Activated T-cell treated with anti-CD3 and anti-CD28 coated beads, Interleukin-2, amount 50 U/mL, for 4 hours (primary cell): ENCODE data around the gene EED. TPM values are rescaled to one million over a fixed set of nuclear protein-coding genes. Genes with fewer than 3 reads are reported as not detected.

Experiments
- ATAC-seq, 2 donors: fragments of 200-7000 bp; cut with Tn5 transposase; one replicate each; pipeline ENCODE4 v1.10.0; 2021
- DNase-seq: peaks from one replicate; pipeline ENCODE4 v3.0.0-alpha.2; 2020
- H3K27me3 Mint-ChIP-seq: one replicate; pipeline ENCODE4 v1.8.0; 2021; ENCODE audit warnings: low read depth, mixed read lengths
- H3K36me3 Mint-ChIP-seq: one replicate; pipeline ENCODE4 v1.8.0; 2022; ENCODE audit warnings: mixed read lengths; ENCODE audit not compliant: insufficient read depth
- H3K4me1 Mint-ChIP-seq: one replicate; pipeline ENCODE4 v1.8.0; 2021; ENCODE audit warnings: low read depth, mixed read lengths
- H3K4me3 Mint-ChIP-seq: one replicate; pipeline ENCODE4 v1.8.0; 2021; ENCODE audit warnings: mild to moderate bottlenecking, moderate library complexity, mixed read lengths
- H3K9me3 Mint-ChIP-seq: one replicate; pipeline ENCODE4 v1.8.0; 2021; ENCODE audit warnings: mixed read lengths
- total RNA-seq, 3 donors: library from RNA; stranded (reverse); gene quantifications; one replicate each; pipeline ENCODE4 v1.2.1, GENCODE V29; 2021

Gene EED
- total RNA-seq, 3 donors from 2014 or later = 171 to 197 (median 175) TPM

DNA sequence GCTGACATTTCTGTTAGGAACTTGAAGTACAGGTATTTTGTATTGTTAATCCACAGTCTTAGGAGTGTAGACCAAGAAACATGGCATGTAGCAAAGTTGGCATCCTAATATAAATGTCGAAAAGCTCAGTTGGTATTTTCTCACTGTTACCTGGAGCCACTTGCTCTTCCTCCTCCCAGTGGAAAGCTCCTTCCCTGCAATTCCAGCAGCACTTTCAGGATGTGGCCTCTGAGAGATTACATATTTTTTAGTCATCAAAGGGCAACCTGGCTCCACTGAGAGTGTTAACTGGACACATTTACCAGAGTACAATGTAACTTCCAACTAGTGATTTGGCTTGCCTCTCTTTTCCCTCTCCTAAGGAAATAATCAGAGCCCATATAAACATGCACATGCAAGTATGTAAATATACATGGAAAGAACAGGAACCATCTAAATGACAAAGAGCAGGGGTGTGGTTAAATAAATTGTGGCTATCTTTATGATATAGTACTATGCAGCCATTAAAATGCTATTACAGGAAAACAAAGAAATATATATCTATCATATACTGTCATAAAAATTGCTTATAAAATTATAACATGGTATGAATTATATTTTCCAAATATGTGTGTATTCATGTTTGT, 14.3 kb upstream of the EED start:
- ATAC-seq (no peak), DNase-seq (no peak)
- H3K27me3 Mint-ChIP-seq = no peaks in the 10 kb centered on the region
- H3K4me3 Mint-ChIP-seq = no peak overlapping the region
- peaks cover 51% of the 10 kb centered on the region for H3K4me1 Mint-ChIP-seq
- no peaks in the 10 kb centered on the region for H3K9me3 Mint-ChIP-seq
- no peaks in the 10 kb centered on the region for H3K36me3 Mint-ChIP-seq

- Mint-ChIP-seq H3K4me1 (peaks cover 50% of the 10 kb centered on the region), H3K9me3 (no peaks in the 10 kb centered on the region), H3K27me3 (no peaks in the 10 kb centered on the region), H3K4me3 (peak overlapping the region; percentile 43), H3K36me3 (no peaks in the 10 kb centered on the region)
- no peak for DNase-seq
- peak; percentile 21 to 47 for ATAC-seq
These were observed 13.6 kb upstream of the EED start for GRCh38 chr11:86230921-86231434.

- DNase-seq (no peak), ATAC-seq (no peak)
- H3K4me3 Mint-ChIP-seq = no peak overlapping the region
- H3K27me3 Mint-ChIP-seq = no peaks in the 10 kb centered on the region
- no peaks in the 10 kb centered on the region for H3K36me3 Mint-ChIP-seq
- peaks cover 41% of the 10 kb centered on the region for H3K4me1 Mint-ChIP-seq
- H3K9me3 Mint-ChIP-seq = no peaks in the 10 kb centered on the region
These were observed 12.0 kb upstream of the EED start for GRCh38 chr11:86232556-86232955.

- DNase-seq = no peak
- H3K27me3 Mint-ChIP-seq = no peaks in the 10 kb centered on the region
- H3K9me3 Mint-ChIP-seq = no peaks in the 10 kb centered on the region
- no peak overlapping the region for H3K4me3 Mint-ChIP-seq
- peaks cover 17% of the 10 kb centered on the region for H3K4me1 Mint-ChIP-seq
- ATAC-seq = no peak
- H3K36me3 Mint-ChIP-seq = no peaks in the 10 kb centered on the region
These were observed 9.6 kb upstream of the EED start for GRCh38 chr11:86234831-86235461.

GRCh38 chr11:86237267-86237804, 7.2 kb upstream of the EED start:
- DNase-seq = no peak
- no peak for ATAC-seq
- Mint-ChIP-seq H3K4me3 (no peak overlapping the region), H3K36me3 (no peaks in the 10 kb centered on the region), H3K4me1 (peaks cover 3% of the 10 kb centered on the region), H3K9me3 (no peaks in the 10 kb centered on the region), H3K27me3 (no peaks in the 10 kb centered on the region)

DNA sequence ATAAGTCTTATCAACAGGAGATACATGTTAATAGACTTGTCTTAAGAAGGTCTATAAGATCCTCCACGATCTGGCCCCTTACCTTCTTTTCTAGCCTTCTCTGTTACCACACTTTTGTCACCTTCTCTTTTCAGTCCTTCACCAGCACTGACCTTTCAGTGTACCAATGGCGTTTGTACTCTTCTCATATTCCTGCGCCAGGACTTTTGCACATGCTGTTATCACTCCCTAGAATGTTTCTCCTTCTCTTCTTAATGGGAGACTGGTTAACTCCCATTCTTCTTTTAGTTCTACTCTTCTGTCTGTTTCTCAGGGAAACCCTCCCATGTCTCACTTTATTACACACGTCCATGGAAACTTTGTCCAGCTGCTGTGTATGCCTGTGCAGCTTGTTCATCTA, 4.4 kb upstream of the EED start:
- H3K4me1 Mint-ChIP-seq = peaks cover 3% of the 10 kb centered on the region
- no peak overlapping the region for H3K4me3 Mint-ChIP-seq
- no peaks in the 10 kb centered on the region for H3K27me3 Mint-ChIP-seq
- no peak for ATAC-seq
- no peaks in the 10 kb centered on the region for H3K36me3 Mint-ChIP-seq
- no peak for DNase-seq
- H3K9me3 Mint-ChIP-seq = no peaks in the 10 kb centered on the region

- Mint-ChIP-seq H3K4me3 (no peak overlapping the region), H3K4me1 (peaks cover 3% of the 10 kb centered on the region), H3K9me3 (no peaks in the 10 kb centered on the region), H3K36me3 (no peaks in the 10 kb centered on the region), H3K27me3 (no peaks in the 10 kb centered on the region)
- DNase-seq (no peak), ATAC-seq (no peak)
These were observed 2.5 kb upstream of the EED start for GRCh38 chr11:86241956-86242535.

DNA sequence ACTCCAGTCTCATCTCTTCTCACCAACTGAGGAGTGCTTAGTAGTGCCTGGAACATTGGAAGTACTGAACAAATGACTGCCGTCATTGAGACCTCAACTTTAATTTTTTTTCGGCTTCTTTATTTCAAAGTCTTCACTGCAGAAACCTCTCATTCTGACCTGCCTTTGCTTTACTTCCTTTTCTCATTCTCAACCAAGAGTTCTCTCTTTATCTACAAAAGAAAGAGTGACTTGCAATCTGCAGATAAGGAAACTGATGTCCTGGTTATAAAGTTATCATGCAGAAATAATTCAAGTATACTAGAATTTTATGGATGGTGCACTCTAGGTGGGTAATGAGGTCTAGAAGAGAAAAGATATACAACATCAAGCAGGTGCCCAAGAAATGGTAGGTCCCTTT, 1.2 kb upstream of the EED start:
- Mint-ChIP-seq H3K4me1 (peaks cover 16% of the 10 kb centered on the region), H3K36me3 (peaks cover 9% of the 10 kb centered on the region), H3K9me3 (no peaks in the 10 kb centered on the region), H3K4me3 (no peak overlapping the region), H3K27me3 (no peaks in the 10 kb centered on the region)
- ATAC-seq = no peak
- DNase-seq = no peak

DNA sequence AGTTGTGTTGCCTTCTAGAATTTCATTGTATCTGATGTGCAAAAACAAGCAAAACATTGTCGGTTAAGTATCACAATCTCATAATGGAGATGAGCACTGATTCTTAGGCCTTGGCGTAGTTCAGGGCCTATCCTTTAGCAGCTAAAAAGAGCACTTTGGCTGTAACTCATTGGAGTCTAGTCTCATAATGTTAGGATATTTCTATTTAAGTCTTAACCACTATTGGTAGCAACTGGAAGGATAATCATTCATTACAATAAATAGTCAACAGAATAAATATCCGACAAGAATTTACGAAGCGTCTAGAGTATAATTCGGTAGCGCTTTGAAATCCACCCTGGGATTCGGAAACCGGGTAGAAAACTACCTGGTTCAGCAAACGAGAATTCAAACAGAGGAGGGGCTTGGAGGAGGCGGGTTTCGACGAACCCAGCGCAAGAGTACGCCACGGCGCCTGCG, 461 bp upstream of the EED start:
- Mint-ChIP-seq H3K36me3 (peaks cover 13% of the 10 kb centered on the region), H3K27me3 (no peaks in the 10 kb centered on the region), H3K9me3 (no peaks in the 10 kb centered on the region), H3K4me3 (no peak overlapping the region), H3K4me1 (peaks cover 23% of the 10 kb centered on the region)
- ATAC-seq = peak; percentile 69 to 70
- peak; percentile 85 for DNase-seq

- Mint-ChIP-seq H3K9me3 (no peaks in the 10 kb centered on the region), H3K4me3 (no peak overlapping the region), H3K36me3 (peaks cover 18% of the 10 kb centered on the region), H3K4me1 (peaks cover 35% of the 10 kb centered on the region), H3K27me3 (no peaks in the 10 kb centered on the region)
- ATAC-seq = peak; percentile 10 to 12
- no peak for DNase-seq
These were observed 1.1 kb downstream of the EED start for GRCh38 chr11:86245369-86246292.

- Mint-ChIP-seq H3K4me3 (no peak overlapping the region), H3K9me3 (no peaks in the 10 kb centered on the region), H3K36me3 (peaks cover 20% of the 10 kb centered on the region), H3K4me1 (peaks cover 38% of the 10 kb centered on the region), H3K27me3 (no peaks in the 10 kb centered on the region)
- ATAC-seq (no peak), DNase-seq (no peak)
These were observed 1.7 kb downstream of the EED start for GRCh38 chr11:86246293-86246675.

DNA sequence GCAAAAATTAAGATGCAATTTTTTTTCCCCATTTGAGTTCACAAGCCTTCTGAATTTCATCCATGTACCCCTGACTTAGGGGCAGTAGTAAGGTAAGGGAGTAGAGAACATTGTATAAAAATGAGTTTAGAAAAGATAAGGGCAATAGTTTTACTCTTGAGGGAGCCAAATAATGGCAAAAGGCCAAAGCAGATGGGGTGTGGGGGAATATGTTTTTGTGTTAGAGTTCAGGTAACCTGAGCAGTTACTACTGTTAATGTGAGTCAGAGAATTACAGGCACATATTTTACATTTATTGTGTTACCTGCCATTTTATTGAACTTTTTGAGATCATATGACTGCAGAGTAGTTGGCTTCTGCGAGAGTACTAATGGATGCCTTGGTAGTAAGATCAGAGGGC, 3.1 kb downstream of the EED start:
- no peak overlapping the region for H3K4me3 Mint-ChIP-seq
- ATAC-seq (no peak), DNase-seq (no peak)
- peaks cover 48% of the 10 kb centered on the region for H3K4me1 Mint-ChIP-seq
- H3K9me3 Mint-ChIP-seq = no peaks in the 10 kb centered on the region
- no peaks in the 10 kb centered on the region for H3K27me3 Mint-ChIP-seq
- peaks cover 29% of the 10 kb centered on the region for H3K36me3 Mint-ChIP-seq

GRCh38 chr11:86248609-86249008, 4.1 kb downstream of the EED start:
- H3K36me3 Mint-ChIP-seq = peaks cover 30% of the 10 kb centered on the region
- ATAC-seq (no peak), DNase-seq (no peak)
- H3K4me3 Mint-ChIP-seq = no peak overlapping the region
- H3K4me1 Mint-ChIP-seq = peaks cover 55% of the 10 kb centered on the region
- H3K27me3 Mint-ChIP-seq = no peaks in the 10 kb centered on the region
- no peaks in the 10 kb centered on the region for H3K9me3 Mint-ChIP-seq
